ENCODE results near the gene ZBTB16. TPM values are rescaled to one million over a fixed set of nuclear protein-coding genes. Genes with fewer than 3 reads are reported as not detected.

ZBTB16 gene
- total and polyA plus RNA-seq, 2 of the 13 experiments (the other 11 are each of a cell fraction or from before 2014, with no cell fraction given), result not detected

DNA sequence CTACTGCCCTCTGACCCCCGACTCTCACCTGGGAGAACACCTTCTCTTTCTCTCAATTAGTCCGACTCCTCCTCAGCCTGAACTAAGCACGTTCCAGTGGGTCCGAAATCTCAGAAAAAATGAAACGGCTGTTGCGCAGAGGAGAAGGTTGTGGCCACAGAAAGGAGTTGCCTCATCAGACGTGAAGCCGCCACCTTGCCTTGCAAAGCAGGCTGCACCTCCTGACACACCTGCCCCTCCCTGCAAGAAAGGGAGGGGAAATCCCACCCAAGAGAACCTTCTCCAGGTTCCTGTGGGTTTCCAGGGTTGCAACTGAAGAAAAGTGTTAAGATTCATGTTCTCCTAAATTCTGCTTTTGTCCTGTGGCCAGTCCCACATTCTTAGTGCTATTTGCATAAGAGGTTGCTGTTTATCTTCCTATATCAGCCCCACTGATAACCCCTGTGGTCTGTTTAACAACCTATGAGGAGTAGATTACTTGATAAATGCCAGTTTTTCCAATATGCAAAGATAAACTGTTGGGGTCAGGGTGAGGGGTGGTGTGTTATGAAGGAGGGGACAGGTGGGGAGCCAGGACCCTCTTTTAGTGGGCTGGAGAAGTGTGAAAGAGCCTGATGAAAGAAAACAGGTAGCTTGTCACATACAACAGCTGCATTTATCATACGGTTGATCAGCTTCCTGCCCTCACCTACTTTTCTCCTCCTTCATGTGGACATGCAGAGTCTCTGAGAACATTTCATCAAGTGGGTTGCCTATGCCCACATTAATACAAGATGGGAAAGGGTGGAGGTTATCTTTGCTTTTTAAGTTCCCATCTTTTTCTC is 18.2 kb downstream of the ZBTB16 start:
- CTCF ChIA-PET (ENCODE audit: low intra/inter-chr PET ratio, low total read pairs), result no interaction called here
- peaks cover 0 to 44% of the 10 kb centered on the region in 2 experiments for H3K27me3 ChIP-seq (ENCODE audit: control insufficient read depth in 1 of 2, insufficient read depth in 2 of 2, low read length in 2 of 2)
- H2AFZ ChIP-seq (ENCODE audit: low read length), result no peak overlapping the region
- no peaks in the 10 kb centered on the region for H3K36me3 ChIP-seq (replicated peaks in 1 of 2; ENCODE audit: control insufficient read depth in 1 of 2, insufficient read depth in 2 of 2, low read length in 2 of 2)
- intact Hi-C loops (cut with micrococcal nuclease; ENCODE audit: unreplicated experiment), result no loop called here
- in situ Hi-C loops (cut with HindIII; ENCODE audit: extremely low pct_ligation_motif_present, low pct_unique_long_range_greater_than_20kb), result no loop called here
- no TSS peak for BruUV-seq (replicated peaks)
- TF ChIP-seq ZSCAN5A (CRISPR knock-in tag; IDR thresholded peaks at IDR 0.05; ENCODE audit: borderline replicate concordance) (no peak), HNRNPK (IDR thresholded peaks at IDR 0.05; ENCODE audit: low read depth, low read length, poor library complexity, severe bottlenecking) (no peak), NR2F6 (IDR thresholded peaks at IDR 0.05) (peak; percentile 20; the same call in 1 of the 2 replicates), NR2F6 (CRISPR knock-in tag; IDR thresholded peaks at IDR 0.05) (no peak), MED1 (CRISPR knock-in tag; IDR thresholded peaks at IDR 0.05) (no peak), TRAFD1 (CRISPR knock-in tag; IDR thresholded peaks at IDR 0.05; ENCODE audit: borderline replicate concordance) (no peak), BCL6 (CRISPR knock-in tag; IDR thresholded peaks at IDR 0.05) (peak; percentile 21; the same call in 1 of the 2 replicates)
- no peaks in the 10 kb centered on the region for H4K20me1 ChIP-seq (ENCODE audit: insufficient read depth, low read length)
- 25% methylated on average over 9 of the region's 9 CpGs for WGBS (ENCODE audit: low lambda C conversion rate)
- H3K4me3 ChIP-seq (replicated peaks in 1 of 3; ENCODE audit: insufficient read depth in 1 of 3, low read depth in 2 of 3, low read length in 3 of 3), result no peak overlapping the region
- H3K9ac ChIP-seq (ENCODE audit: insufficient read depth, low read depth, low read length), result no peak overlapping the region
- H3K9me3 ChIP-seq (ENCODE audit: low read length), result no peaks in the 10 kb centered on the region
- H3K79me2 ChIP-seq (ENCODE audit: insufficient read depth, low read length), result no peaks in the 10 kb centered on the region
- POLR2A ChIA-PET, result no interaction called here
- H3K4me2 ChIP-seq (ENCODE audit: low read depth, low read length), result peak overlapping the region; percentile 9; the same call in 1 of the 2 replicates
- ATAC-seq (no peak), DNase-seq (ENCODE audit: low spot score) (no peak), FAIRE-seq (no peak)
- H3K4me1 ChIP-seq (ENCODE audit: insufficient read depth, low read length), result peaks cover 56% of the 10 kb centered on the region
- H3K27ac ChIP-seq (ENCODE audit: extremely low read length, insufficient read depth, low read length), result no peak overlapping the region

Measured in HepG2 (cell line).